MCF 10A (cell line): ENCODE measurements around the gene GPC3. TPM values are rescaled to one million over a fixed set of nuclear protein-coding genes. Genes with fewer than 3 reads are reported as not detected.

Source experiments
- BruUV-seq: library from RNA; stranded (reverse); fragments of 400-500 nt; replicated peaks from 2 replicates; lab custom pipeline; 2021; lab: Mats Ljungman, UMichigan
- CTCF ChIA-PET: fragments of 300-600 bp; sonication (Branson Sonifier 250); formaldehyde crosslinking; extraction: SDS; loops from one replicate; lab custom pipeline; 2021; ENCODE audit warnings: antibody characterized with exemption, inconsistent platforms; lab: Yijun Ruan, JAX
- POLR2A ChIA-PET: fragments of 300-600, 350-650 bp; sonication (Branson Sonifier 250); formaldehyde crosslinking; extraction: SDS; loops from one replicate; lab custom pipeline; 2020; ENCODE audit warnings: antibody characterized with exemption, inconsistent platforms; lab: Yijun Ruan, JAX
- DNase-seq: peaks from one replicate; pipeline ENCODE4 v3.0.0-alpha.2; 2018; ENCODE audit not compliant: unreplicated experiment
- H3K27ac Mint-ChIP-seq: one replicate; pipeline ENCODE4 v1.8.0; 2022; ENCODE audit warnings: mild to moderate bottlenecking, low read depth, mixed read lengths; ENCODE audit not compliant: unreplicated experiment
- H3K27me3 Mint-ChIP-seq: one replicate; pipeline ENCODE4 v1.8.0; 2022; ENCODE audit warnings: mixed read lengths; ENCODE audit not compliant: insufficient read depth, unreplicated experiment
- H3K36me3 Mint-ChIP-seq: one replicate; pipeline ENCODE4 v1.8.0; 2022; ENCODE audit warnings: mild to moderate bottlenecking, moderate library complexity, mixed read lengths; ENCODE audit not compliant: insufficient read depth, unreplicated experiment
- H3K4me1 Mint-ChIP-seq: one replicate; pipeline ENCODE4 v1.8.0; 2022; ENCODE audit warnings: mixed read lengths; ENCODE audit not compliant: insufficient read depth, unreplicated experiment
- H3K4me3 Mint-ChIP-seq: one replicate; pipeline ENCODE4 v1.8.0; 2022; ENCODE audit warnings: mild to moderate bottlenecking, moderate library complexity, mixed read lengths; ENCODE audit not compliant: unreplicated experiment
- H3K9me3 Mint-ChIP-seq: one replicate; pipeline ENCODE4 v1.8.0; 2022; ENCODE audit warnings: mixed read lengths; ENCODE audit not compliant: unreplicated experiment
- CTCF ChIP-seq: fragments of 200-600 bp; IDR thresholded peaks from one replicate; pipeline ENCODE4 v1.8.0; 2022; ENCODE audit warnings: antibody characterized with exemption, mild to moderate bottlenecking; ENCODE audit not compliant: unreplicated experiment
- intact Hi-C: fragments of 100-400 bp; cut with micrococcal nuclease; formaldehyde crosslinking; loops from 2 replicates; pipeline ENCODE4 v1.14.1; 2022
- total RNA-seq: library from RNA; stranded (reverse); gene quantifications from 2 replicates; pipeline ENCODE4 v1.2.3, GENCODE V29; 2022

Gene GPC3
- total RNA-seq, 1 experiment from 2014 or later = 0.37 TPM

DNA sequence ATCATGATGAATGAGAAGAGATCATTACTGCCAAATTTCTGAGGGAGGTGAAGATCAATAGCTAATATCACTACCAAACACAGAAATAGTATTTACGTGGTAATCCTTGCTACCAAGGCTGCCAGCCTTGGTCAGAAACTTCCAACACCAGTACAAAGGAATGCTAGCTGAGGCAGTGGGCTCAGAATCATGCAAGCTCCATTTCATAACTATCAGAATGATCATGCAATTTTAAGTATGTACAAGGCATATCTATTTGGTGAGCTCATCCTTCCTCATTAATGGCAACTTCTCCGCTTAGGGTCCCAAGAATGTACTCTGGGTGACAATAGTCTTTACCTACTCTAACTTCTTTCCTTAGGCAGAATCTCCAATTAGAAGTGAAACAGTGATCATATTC lies 135.0 kb downstream of the GPC3 start:
- Mint-ChIP-seq H3K27me3 (peaks cover 63% of the 10 kb centered on the region), H3K4me1 (no peaks in the 10 kb centered on the region), H3K9me3 (no peaks in the 10 kb centered on the region), H3K36me3 (no peaks in the 10 kb centered on the region), H3K27ac (no peak overlapping the region), H3K4me3 (no peak overlapping the region)
- ChIA-PET CTCF (interaction anchor here (1.1 to 3.3 kb wide), 4 partner anchors 8 to 57 kb away, joined by 3 to 8 read pairs (median 3); no protein-coding TSS in a partner anchor), POLR2A (interaction anchor here (0.9 kb wide), 1 partner anchor 38 kb away, joined by 3 read pairs; no protein-coding TSS in a partner anchor)
- no peak for DNase-seq
- BruUV-seq = no TSS peak
- no peak for TF ChIP-seq CTCF
- intact Hi-C loops = loop anchor here (10.0 kb wide), 1 partner anchor 174 kb away; no protein-coding TSS in a partner anchor

DNA sequence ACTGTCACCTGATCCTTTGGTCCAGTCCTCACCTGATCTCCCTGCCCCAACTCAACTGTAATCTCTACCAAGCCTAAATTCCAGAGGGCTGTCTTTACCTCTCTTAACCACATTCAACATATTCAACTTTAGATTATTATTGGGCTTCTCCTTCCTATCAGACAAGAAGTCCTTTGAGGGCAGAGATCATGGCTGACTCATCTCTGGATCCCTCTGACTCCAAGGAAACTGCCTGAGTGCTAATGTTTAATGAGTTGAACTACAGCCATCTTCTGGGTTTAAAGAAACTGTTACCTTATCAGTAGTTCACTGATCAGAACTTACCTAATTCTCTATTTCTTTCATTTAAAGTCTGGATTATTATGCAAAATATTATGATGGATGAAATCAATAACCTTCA lies 135.7 kb downstream of the GPC3 start:
- POLR2A ChIA-PET = no interaction called here
- Mint-ChIP-seq H3K36me3 (no peaks in the 10 kb centered on the region), H3K27me3 (peaks cover 63% of the 10 kb centered on the region), H3K9me3 (no peaks in the 10 kb centered on the region), H3K27ac (no peak overlapping the region), H3K4me3 (no peak overlapping the region), H3K4me1 (no peaks in the 10 kb centered on the region)
- BruUV-seq = no TSS peak
- no peak for DNase-seq
- CTCF ChIA-PET = interaction anchor here (0.6 to 3.3 kb wide), 4 partner anchors 9 to 451 kb away, joined by 3 to 8 read pairs (median 4); no protein-coding TSS in a partner anchor
- TF ChIP-seq CTCF = no peak
- intact Hi-C loops = loop anchor here (10.0 kb wide), 1 partner anchor 175 kb away; no protein-coding TSS in a partner anchor

GRCh38 chrX:133847340-133847994 lies 137.9 kb downstream of the GPC3 start:
- H3K27ac Mint-ChIP-seq = no peak overlapping the region
- H3K27me3 Mint-ChIP-seq = peaks cover 72% of the 10 kb centered on the region
- no peaks in the 10 kb centered on the region for H3K4me1 Mint-ChIP-seq
- POLR2A ChIA-PET = interaction anchor here (0.7 kb wide), 1 partner anchor 513 kb away, joined by 3 read pairs; no protein-coding TSS in a partner anchor
- intact Hi-C loops = no loop called here
- DNase-seq = no peak
- CTCF ChIA-PET = interaction anchor here (1.2 kb wide), 1 partner anchor 18 kb away, joined by 5 read pairs; no protein-coding TSS in a partner anchor
- BruUV-seq = no TSS peak
- no peak overlapping the region for H3K4me3 Mint-ChIP-seq
- no peaks in the 10 kb centered on the region for H3K9me3 Mint-ChIP-seq
- TF ChIP-seq CTCF = no peak
- no peaks in the 10 kb centered on the region for H3K36me3 Mint-ChIP-seq

- TF ChIP-seq CTCF = no peak
- BruUV-seq = no TSS peak
- H3K4me1 Mint-ChIP-seq = no peaks in the 10 kb centered on the region
- H3K27me3 Mint-ChIP-seq = peaks cover 65% of the 10 kb centered on the region
- no peak for DNase-seq
- ChIA-PET CTCF (interaction anchor here (1.2 kb wide), 1 partner anchor 19 kb away, joined by 5 read pairs; no protein-coding TSS in a partner anchor), POLR2A (no interaction called here)
- no peaks in the 10 kb centered on the region for H3K36me3 Mint-ChIP-seq
- H3K9me3 Mint-ChIP-seq = no peaks in the 10 kb centered on the region
- H3K4me3 Mint-ChIP-seq = no peak overlapping the region
- intact Hi-C loops = no loop called here
- no peak overlapping the region for H3K27ac Mint-ChIP-seq
Measured at GRCh38 chrX:133846311-133846710, 139.1 kb downstream of the GPC3 start.
